Activated CD4-positive, alpha-beta T cell treated with anti-CD3 and anti-CD28 coated beads, Interleukin-2, amount 10 ng/mL, durations not matched to agents 7 days and 5 days (primary cell): ENCODE data around the gene DSP. TPM values are rescaled to one million over a fixed set of nuclear protein-coding genes. Genes with fewer than 3 reads are reported as not detected.

Experiments
- CTCF ChIA-PET: fragments of 350-600 bp; sonication (Branson Sonifier 250); formaldehyde crosslinking; loops from one replicate; lab custom pipeline; 2021; ENCODE audit warnings: antibody characterized with exemption; lab: Charles Lee
- POLR2A ChIA-PET: fragments of 350-600 bp; sonication (Branson Sonifier 250); formaldehyde crosslinking; loops from one replicate; lab custom pipeline; 2021; ENCODE audit warnings: antibody characterized with exemption; lab: Charles Lee
- DNase-seq: peaks from one replicate; pipeline ENCODE4 v3.0.0-alpha.2; 2020
- H3K27ac Mint-ChIP-seq: one replicate; pipeline ENCODE4 v1.8.0; 2021; ENCODE audit warnings: mild to moderate bottlenecking, moderate library complexity, mixed read lengths
- H3K27me3 Mint-ChIP-seq: one replicate; pipeline ENCODE4 v1.8.0; 2021; ENCODE audit warnings: mixed read lengths
- H3K36me3 Mint-ChIP-seq: one replicate; pipeline ENCODE4 v1.8.0; 2021; ENCODE audit warnings: low read depth, mixed read lengths
- H3K4me1 Mint-ChIP-seq: one replicate; pipeline ENCODE4 v1.8.0; 2021; ENCODE audit warnings: mixed read lengths
- H3K4me3 Mint-ChIP-seq: one replicate; pipeline ENCODE4 v1.8.0; 2021; ENCODE audit warnings: mild to moderate bottlenecking, moderate library complexity, mixed read lengths
- H3K9me3 Mint-ChIP-seq: one replicate; pipeline ENCODE4 v1.8.0; 2021; ENCODE audit warnings: mixed read lengths
- total RNA-seq, 2 experiments: library from RNA; stranded (reverse); gene quantifications; one replicate each; pipeline ENCODE4 v1.2.3, GENCODE V29; 2021

DSP gene
- total RNA-seq, 2 experiments from 2014 or later, result 0.04 to 0.10 TPM

DNA sequence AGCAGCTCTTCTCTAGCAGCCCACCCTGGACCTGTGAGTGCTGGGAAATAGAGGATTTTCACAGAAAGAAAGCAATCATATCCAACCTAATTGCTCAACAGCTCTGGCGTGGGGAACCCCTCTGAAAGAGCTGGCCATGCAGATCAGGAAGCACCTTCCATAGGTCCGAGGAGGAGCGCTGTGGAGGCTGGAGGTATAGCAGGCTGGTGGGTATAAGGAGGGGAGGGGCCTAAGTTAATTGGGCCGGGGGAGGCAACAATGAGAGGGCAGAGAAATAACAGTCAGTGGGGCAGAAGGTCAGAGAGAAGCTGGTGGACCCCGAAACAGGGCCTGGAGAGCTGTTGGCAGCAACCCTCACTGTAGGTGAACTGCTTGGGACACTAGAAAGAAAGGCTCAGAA lies 89.3 kb downstream of the DSP start:
- Mint-ChIP-seq H3K4me3 (no peak overlapping the region), H3K4me1 (no peaks in the 10 kb centered on the region), H3K9me3 (no peaks in the 10 kb centered on the region), H3K27ac (no peak overlapping the region), H3K27me3 (no peaks in the 10 kb centered on the region), H3K36me3 (no peaks in the 10 kb centered on the region)
- CTCF ChIA-PET, result interaction anchor here (1.1 kb wide), 1 partner anchor 12 kb away, joined by 4 read pairs; no protein-coding TSS in a partner anchor
- no peak for DNase-seq
- POLR2A ChIA-PET, result no interaction called here

GRCh38 chr6:7631466-7631865 lies 90.0 kb downstream of the DSP start:
- CTCF ChIA-PET, result no interaction called here
- Mint-ChIP-seq H3K4me1 (no peaks in the 10 kb centered on the region), H3K27me3 (peaks cover 2% of the 10 kb centered on the region), H3K36me3 (no peaks in the 10 kb centered on the region), H3K4me3 (no peak overlapping the region), H3K9me3 (no peaks in the 10 kb centered on the region), H3K27ac (no peak overlapping the region)
- POLR2A ChIA-PET, result no interaction called here
- DNase-seq, result no peak

DNA sequence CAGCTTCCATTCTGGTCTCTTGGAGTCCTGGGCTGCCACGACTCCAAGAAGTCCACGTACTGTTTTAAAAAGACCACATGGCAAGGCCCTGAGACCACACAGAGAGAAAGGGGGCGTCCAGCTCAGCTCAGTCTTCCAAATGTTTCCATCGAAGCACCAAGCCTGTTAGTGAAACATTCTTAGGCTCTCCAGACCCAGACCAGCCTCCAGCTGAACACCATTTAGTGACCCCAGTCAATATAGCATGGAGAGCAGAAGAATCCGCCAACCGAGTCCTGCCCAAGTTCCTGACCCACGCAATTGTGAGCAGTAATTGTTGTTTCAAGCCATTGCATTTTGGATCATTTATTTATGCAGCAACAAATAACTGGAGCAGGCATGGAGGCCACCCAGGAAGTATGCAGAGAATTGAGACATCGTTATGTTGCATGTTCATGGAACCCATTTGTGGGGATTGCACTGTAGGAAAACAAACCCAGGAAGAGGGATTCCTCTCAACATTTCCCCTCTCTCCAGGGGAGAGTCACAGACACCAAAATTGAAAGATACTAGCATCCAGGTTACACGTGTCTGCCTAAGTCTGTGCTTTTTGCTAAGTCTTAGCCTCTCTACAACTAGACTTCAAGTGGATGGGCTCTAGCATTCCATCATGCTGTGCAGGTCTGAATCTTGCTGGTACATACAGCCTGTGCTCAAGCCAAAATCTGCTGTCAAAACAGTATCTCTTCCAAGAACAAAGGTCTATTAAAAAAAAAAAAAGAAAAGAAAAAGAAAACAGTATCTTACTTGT lies 91.2 kb downstream of the DSP start:
- H3K27me3 Mint-ChIP-seq, result peaks cover 6% of the 10 kb centered on the region
- no peak for DNase-seq
- no peaks in the 10 kb centered on the region for H3K4me1 Mint-ChIP-seq
- ChIA-PET CTCF (no interaction called here), POLR2A (no interaction called here)
- no peak overlapping the region for H3K27ac Mint-ChIP-seq
- H3K36me3 Mint-ChIP-seq, result no peaks in the 10 kb centered on the region
- H3K4me3 Mint-ChIP-seq, result no peak overlapping the region
- H3K9me3 Mint-ChIP-seq, result no peaks in the 10 kb centered on the region

DNA sequence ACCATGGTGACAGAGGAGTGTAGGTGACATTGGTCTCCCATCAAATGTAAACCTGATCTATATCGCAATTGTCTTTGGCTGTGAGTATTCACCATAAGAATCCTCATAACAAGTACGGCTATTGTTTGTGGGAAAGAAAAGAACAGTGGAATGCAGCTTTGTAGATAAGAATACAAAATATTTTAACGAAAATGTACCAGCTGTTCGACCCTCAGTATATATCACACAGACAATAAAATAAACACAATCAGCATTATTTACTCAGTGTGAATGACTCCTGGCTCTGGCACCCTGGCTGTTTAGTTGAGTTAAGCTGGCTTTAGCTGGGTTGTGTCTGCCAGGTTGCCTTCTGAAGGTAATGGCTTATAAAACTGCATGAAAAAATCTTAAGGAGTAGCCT lies 91.9 kb downstream of the DSP start:
- H3K27ac Mint-ChIP-seq, result no peak overlapping the region
- no peak for DNase-seq
- peaks cover 6% of the 10 kb centered on the region for H3K27me3 Mint-ChIP-seq
- ChIA-PET CTCF (no interaction called here), POLR2A (no interaction called here)
- H3K4me3 Mint-ChIP-seq, result no peak overlapping the region
- H3K4me1 Mint-ChIP-seq, result no peaks in the 10 kb centered on the region
- no peaks in the 10 kb centered on the region for H3K9me3 Mint-ChIP-seq
- no peaks in the 10 kb centered on the region for H3K36me3 Mint-ChIP-seq

GRCh38 chr6:7636151-7636550 lies 94.7 kb downstream of the DSP start:
- no peak for DNase-seq
- Mint-ChIP-seq H3K4me3 (no peak overlapping the region), H3K27me3 (peaks cover 8% of the 10 kb centered on the region), H3K36me3 (no peaks in the 10 kb centered on the region), H3K4me1 (no peaks in the 10 kb centered on the region), H3K27ac (no peak overlapping the region), H3K9me3 (no peaks in the 10 kb centered on the region)
- CTCF ChIA-PET, result no interaction called here
- POLR2A ChIA-PET, result no interaction called here

Other genes with a start within 250 kb of the DSP start
- 100 to 1,000 TPM; 141 to 150 TPM for gene SSR1, start 228.5 kb upstream of the DSP start, total RNA-seq
- under 1 TPM in 1 of 2 experiments, not detected in 1; 0.12 TPM for gene CAGE1, start 151.9 kb upstream of the DSP start, total RNA-seq
- gene RIOK1, start 151.9 kb upstream of the DSP start, total RNA-seq, result 10 to 100 TPM; 25.8 to 29.1 TPM
- 10 to 100 TPM; 13.5 to 17.6 TPM for gene SNRNP48, start 48.5 kb downstream of the DSP start, total RNA-seq
- gene BMP6, start 184.4 kb downstream of the DSP start, total RNA-seq, result not detected